ENCODE results near the gene CCDC107. TPM values are rescaled to one million over a fixed set of nuclear protein-coding genes. Genes with fewer than 3 reads are reported as not detected.
A peak's percentile ranks its signal among the peaks of the same experiment; 100 is the strongest.

CCDC107 gene
- total and polyA plus RNA-seq, 9 of the 15 experiments (the other 6 are each of a cell fraction or from before 2014, with no cell fraction given) = 0.35 to 11.3 (median 6.9) TPM; not detected in 1

DNA sequence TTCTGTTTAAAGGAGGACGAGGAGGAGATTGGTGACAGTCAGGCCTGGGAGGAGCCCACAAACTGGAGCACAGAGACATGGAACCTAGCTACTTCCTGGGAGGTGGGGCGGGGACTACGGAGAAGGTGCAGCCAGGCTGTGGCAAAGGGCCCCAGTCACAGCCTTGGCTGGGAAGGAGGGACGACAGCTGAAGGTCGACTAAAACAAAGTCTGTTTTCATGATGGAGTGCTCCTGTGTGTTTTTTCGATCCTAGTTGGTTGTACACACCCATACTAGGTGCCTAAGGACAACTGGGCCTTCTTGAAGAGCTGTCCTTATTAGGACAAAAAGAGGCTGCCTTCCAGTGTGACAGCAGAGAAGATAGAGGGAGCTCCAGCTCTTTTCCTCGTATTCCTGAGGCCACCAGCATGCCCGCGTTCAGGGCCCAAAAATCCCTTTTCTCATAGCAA is 2.9 kb downstream of the CCDC107 start (continued):
- TF ChIP-seq SNIP1 (IDR thresholded peaks at IDR 0.05; ENCODE audit: low read depth) (no peak), ZNF740 (CRISPR knock-in tag; IDR thresholded peaks at IDR 0.05) (no peak), ZNF740 (tag; IDR thresholded peaks at IDR 0.05) (no peak), AFF1 (IDR thresholded peaks at IDR 0.05; ENCODE audit: low read depth in 1 of 2, partially characterized antibody in 2 of 2) (no peak), GABPA (tag; conservative IDR thresholded peaks at IDR 0.05; ENCODE audit: low read depth) (0 out of 2 replicates have a peak, but pooled peaks have one; percentile 14)

Measured in K562 (cell line).